Measurements from ENCODE around the gene GET4. TPM values are rescaled to one million over a fixed set of nuclear protein-coding genes. Genes with fewer than 3 reads are reported as not detected.

Gene GET4
- total and polyA plus RNA-seq, 2 experiments from 2014 or later, result 48.3 to 102 TPM

- WGBS (ENCODE audit: low lambda C conversion rate, missing lambda C conversion rate), result 95% methylated on average over 30 of the region's 30 CpGs
- H3K4me3 ChIP-seq, result no peak overlapping the region
These were observed 19.8 kb upstream of the GET4 start for GRCh38 chr7:856444-857095.

GRCh38 chr7:857661-858060 lies 18.7 kb upstream of the GET4 start:
- 94% methylated on average over 9 of the region's 9 CpGs for WGBS (ENCODE audit: low lambda C conversion rate, missing lambda C conversion rate)
- H3K27ac ChIP-seq, result no peak overlapping the region
- H3K36me3 ChIP-seq (replicated peaks; ENCODE audit: insufficient read depth, low read depth), result no peaks in the 10 kb centered on the region
- no peaks in the 10 kb centered on the region for H3K9me2 ChIP-seq (replicated peaks; ENCODE audit: insufficient read depth)
- no peaks in the 10 kb centered on the region for H3K79me2 ChIP-seq
- H3K27me3 ChIP-seq, result no peaks in the 10 kb centered on the region
- H4K20me1 ChIP-seq (ENCODE audit: insufficient read depth, poor library complexity, severe bottlenecking), result no peaks in the 10 kb centered on the region
- no peak overlapping the region for H3K4me2 ChIP-seq
- peaks cover 17% of the 10 kb centered on the region for H3K4me1 ChIP-seq (ENCODE audit: insufficient read depth)
- no peak for TF ChIP-seq CTCF (IDR thresholded peaks at IDR 0.05; ENCODE audit: poor library complexity)
- no peak for TF ChIP-seq EZH2phosphoT487 (IDR thresholded peaks at IDR 0.05; ENCODE audit: low read depth, severe bottlenecking, unreplicated experiment)
- H3K9me3 ChIP-seq (ENCODE audit: low read depth), result no peaks in the 10 kb centered on the region
- no peak overlapping the region for H2AFZ ChIP-seq
- H3K4me3 ChIP-seq, result no peak overlapping the region
- DNase-seq (ENCODE audit: low spot score), result no peak

More at GRCh38 chr7:856444-857095, 19.8 kb upstream of the GET4 start:
- Histone ChIP-seq H3K9me3 (ENCODE audit: low read depth) (no peaks in the 10 kb centered on the region), H3K9me2 (replicated peaks; ENCODE audit: insufficient read depth) (no peaks in the 10 kb centered on the region), H3K4me1 (ENCODE audit: insufficient read depth) (peaks cover 6% of the 10 kb centered on the region), H4K20me1 (ENCODE audit: insufficient read depth, poor library complexity, severe bottlenecking) (no peaks in the 10 kb centered on the region), H3K27me3 (no peaks in the 10 kb centered on the region), H3K27ac (no peak overlapping the region), H2AFZ (no peak overlapping the region), H3K4me2 (no peak overlapping the region), H3K36me3 (replicated peaks; ENCODE audit: insufficient read depth, low read depth) (no peaks in the 10 kb centered on the region), H3K79me2 (no peaks in the 10 kb centered on the region)
- DNase-seq (ENCODE audit: low spot score), result no peak
- no peak for TF ChIP-seq EZH2phosphoT487 (IDR thresholded peaks at IDR 0.05; ENCODE audit: low read depth, severe bottlenecking, unreplicated experiment)
- TF ChIP-seq EZH2 (IDR thresholded peaks at IDR 0.05; ENCODE audit: borderline replicate concordance), result no peak
- no peak for TF ChIP-seq CTCF (IDR thresholded peaks at IDR 0.05; ENCODE audit: poor library complexity)

GRCh38 chr7:859359-860030 lies 16.9 kb upstream of the GET4 start:
- H3K9me2 ChIP-seq (replicated peaks; ENCODE audit: insufficient read depth), result no peaks in the 10 kb centered on the region
- no peak for DNase-seq (ENCODE audit: low spot score)
- no peaks in the 10 kb centered on the region for H3K79me2 ChIP-seq
- H3K36me3 ChIP-seq (replicated peaks; ENCODE audit: insufficient read depth, low read depth), result no peaks in the 10 kb centered on the region
- H3K4me3 ChIP-seq, result no peak overlapping the region
- no peak for TF ChIP-seq EZH2phosphoT487 (IDR thresholded peaks at IDR 0.05; ENCODE audit: low read depth, severe bottlenecking, unreplicated experiment)
- no peak for TF ChIP-seq EZH2 (IDR thresholded peaks at IDR 0.05; ENCODE audit: borderline replicate concordance)
- TF ChIP-seq CTCF (IDR thresholded peaks at IDR 0.05; ENCODE audit: poor library complexity), result no peak
- no peak overlapping the region for H3K4me2 ChIP-seq
- H2AFZ ChIP-seq, result no peak overlapping the region
- no peaks in the 10 kb centered on the region for H4K20me1 ChIP-seq (ENCODE audit: insufficient read depth, poor library complexity, severe bottlenecking)
- H3K9me3 ChIP-seq (ENCODE audit: low read depth), result no peaks in the 10 kb centered on the region
- H3K27ac ChIP-seq, result peak overlapping the region; percentile 55
- WGBS (ENCODE audit: low lambda C conversion rate, missing lambda C conversion rate), result 77% methylated on average over 16 of the region's 16 CpGs
- no peaks in the 10 kb centered on the region for H3K27me3 ChIP-seq
- H3K4me1 ChIP-seq (ENCODE audit: insufficient read depth), result peaks cover 17% of the 10 kb centered on the region

Data from hepatocyte (in vitro differentiated cells).